HAP-1 (cell line): ENCODE results near the gene TUBA3D.
"Not testable (repeated sequence)": the region's sequence is repeated elsewhere in the genome, so short reads cannot be mapped to it uniquely, and the experiment has no call there.

Source experiments
- DNase-seq, 2 experiments: peaks; one replicate each; pipeline ENCODE4 v3.0.0-alpha.2; 2016 to 2020; ENCODE audit warnings: low spot score in 2 of 2
- H3K27me3 ChIP-seq: fragments of 250-450 bp; sonication (Bioruptor Pico); 2 replicates; pipeline ENCODE4 v1.5.1; 2020; ENCODE audit warnings: low read depth, mild to moderate bottlenecking, moderate library complexity
- H3K36me3 ChIP-seq: fragments of 250-450 bp; sonication (Bioruptor Pico); replicated peaks from 2 replicates; pipeline ENCODE4 v1.5.1; 2020; ENCODE audit warnings: mild to moderate bottlenecking
- H3K4me1 ChIP-seq: fragments of 250-450 bp; sonication (Bioruptor Pico); 2 replicates; pipeline ENCODE4 v1.5.1; 2020; ENCODE audit warnings: mild to moderate bottlenecking
- H3K4me3 ChIP-seq: fragments of 250-450 bp; sonication (Bioruptor Pico); 2 replicates; pipeline ENCODE4 v1.5.1; 2020; ENCODE audit warnings: mild to moderate bottlenecking, moderate library complexity
- H3K9me3 ChIP-seq: fragments of 250-450 bp; sonication (Bioruptor Pico); 2 replicates; pipeline ENCODE4 v1.5.1; 2020; ENCODE audit warnings: mild to moderate bottlenecking, moderate library complexity
- in situ Hi-C: fragments of 300-500 bp; cut with MboI; formaldehyde crosslinking; loops from 3 replicates; pipeline ENCODE4 v1.14.3; 2020; ENCODE audit warnings: low sequenced_read_pairs, inconsistent platforms, mixed read lengths

Gene TUBA3D

GRCh38 chr2:131514408-131515166, 38.7 kb downstream of the TUBA3D start:
- not testable (repeated sequence) for H3K4me1 ChIP-seq, H3K36me3 ChIP-seq, H3K27me3 ChIP-seq, H3K9me3 ChIP-seq, H3K4me3 ChIP-seq, DNase-seq
- in situ Hi-C loops, result loop anchor here (25.0 kb wide), 1 partner anchor 377 kb away; no protein-coding TSS in a partner anchor

GRCh38 chr2:131515235-131515634, 39.3 kb downstream of the TUBA3D start:
- H3K4me1 ChIP-seq, DNase-seq, H3K27me3 ChIP-seq, H3K36me3 ChIP-seq, H3K9me3 ChIP-seq, H3K4me3 ChIP-seq: not testable (repeated sequence)
- in situ Hi-C loops, result loop anchor here (25.0 kb wide), 1 partner anchor 378 kb away; no protein-coding TSS in a partner anchor

- H3K27me3 ChIP-seq, result no peaks in the 10 kb centered on the region
- no peak overlapping the region for H3K4me3 ChIP-seq
- in situ Hi-C loops, result loop anchor here (25.0 kb wide), 1 partner anchor 379 kb away; no protein-coding TSS in a partner anchor
- no peaks in the 10 kb centered on the region for H3K9me3 ChIP-seq
- no peaks in the 10 kb centered on the region for H3K4me1 ChIP-seq
- no peaks in the 10 kb centered on the region for H3K36me3 ChIP-seq
- no peak for DNase-seq
Observed at GRCh38 chr2:131516011-131516410, 40.1 kb downstream of the TUBA3D start.

- in situ Hi-C loops, result loop anchor here (25.0 kb wide), 1 partner anchor 379 kb away; no protein-coding TSS in a partner anchor
- DNase-seq, result peak in 1 of 2 experiments; percentile 36
- H3K27me3 ChIP-seq, H3K9me3 ChIP-seq, H3K4me3 ChIP-seq, H3K4me1 ChIP-seq, H3K36me3 ChIP-seq: not testable (repeated sequence)
Observed at GRCh38 chr2:131516621-131517020, 40.7 kb downstream of the TUBA3D start.

- in situ Hi-C loops, result loop anchor here (25.0 kb wide), 1 partner anchor 380 kb away; no protein-coding TSS in a partner anchor
Observed at GRCh38 chr2:131517106-131517831, 41.4 kb downstream of the TUBA3D start.

GRCh38 chr2:131517856-131518255, 41.9 kb downstream of the TUBA3D start:
- H3K36me3 ChIP-seq, result not testable (repeated sequence)
- in situ Hi-C loops, result loop anchor here (25.0 kb wide), 1 partner anchor 381 kb away; no protein-coding TSS in a partner anchor

More at GRCh38 chr2:131517106-131517831, 41.4 kb downstream of the TUBA3D start:
- Histone ChIP-seq H3K4me1 (no peaks in the 10 kb centered on the region), H3K36me3 (no peaks in the 10 kb centered on the region), H3K4me3 (no peak overlapping the region), H3K27me3 (no peaks in the 10 kb centered on the region), H3K9me3 (no peaks in the 10 kb centered on the region)
- DNase-seq, result no peak

GRCh38 chr2:131518531-131518930, 42.6 kb downstream of the TUBA3D start:
- H3K9me3 ChIP-seq, DNase-seq, H3K36me3 ChIP-seq, H3K4me1 ChIP-seq, H3K4me3 ChIP-seq, H3K27me3 ChIP-seq: not testable (repeated sequence)
- in situ Hi-C loops, result loop anchor here (25.0 kb wide), 1 partner anchor 381 kb away; no protein-coding TSS in a partner anchor

More at GRCh38 chr2:131517856-131518255, 41.9 kb downstream of the TUBA3D start:
- H3K9me3 ChIP-seq, H3K4me1 ChIP-seq, DNase-seq, H3K4me3 ChIP-seq, H3K27me3 ChIP-seq: not testable (repeated sequence)

- Histone ChIP-seq H3K36me3 (no peaks in the 10 kb centered on the region), H3K9me3 (no peaks in the 10 kb centered on the region), H3K4me3 (no peak overlapping the region), H3K4me1 (no peaks in the 10 kb centered on the region), H3K27me3 (no peaks in the 10 kb centered on the region)
- DNase-seq, result no peak
- in situ Hi-C loops, result loop anchor here (25.0 kb wide), 1 partner anchor 382 kb away; no protein-coding TSS in a partner anchor
Observed at GRCh38 chr2:131519466-131519865, 43.5 kb downstream of the TUBA3D start.

GRCh38 chr2:131519871-131520470, 44.1 kb downstream of the TUBA3D start:
- in situ Hi-C loops, result loop anchor here (25.0 kb wide), 1 partner anchor 383 kb away; no protein-coding TSS in a partner anchor
- not testable (repeated sequence) for H3K36me3 ChIP-seq, DNase-seq, H3K27me3 ChIP-seq, H3K4me1 ChIP-seq, H3K4me3 ChIP-seq, H3K9me3 ChIP-seq

- H3K4me3 ChIP-seq, result no peak overlapping the region
- no peaks in the 10 kb centered on the region for H3K36me3 ChIP-seq
- no peaks in the 10 kb centered on the region for H3K9me3 ChIP-seq
- in situ Hi-C loops, result loop anchor here (25.0 kb wide), 1 partner anchor 383 kb away; no protein-coding TSS in a partner anchor
- no peaks in the 10 kb centered on the region for H3K27me3 ChIP-seq
- DNase-seq, result no peak
- H3K4me1 ChIP-seq, result no peaks in the 10 kb centered on the region
Observed at GRCh38 chr2:131520526-131520925, 44.6 kb downstream of the TUBA3D start.

GRCh38 chr2:131521524-131521923, 45.6 kb downstream of the TUBA3D start:
- not testable (repeated sequence) for H3K4me1 ChIP-seq, H3K9me3 ChIP-seq, H3K27me3 ChIP-seq, H3K4me3 ChIP-seq, DNase-seq, H3K36me3 ChIP-seq
- in situ Hi-C loops, result loop anchor here (25.0 kb wide), 1 partner anchor 384 kb away; no protein-coding TSS in a partner anchor

GRCh38 chr2:131521961-131522781, 46.3 kb downstream of the TUBA3D start:
- no peak for DNase-seq
- in situ Hi-C loops, result loop anchor here (25.0 kb wide), 1 partner anchor 385 kb away; no protein-coding TSS in a partner anchor
- H3K4me1 ChIP-seq, result no peaks in the 10 kb centered on the region; the same call in 1 of the 2 replicates

GRCh38 chr2:131525256-131525655, 49.3 kb downstream of the TUBA3D start:
- DNase-seq, H3K9me3 ChIP-seq, H3K27me3 ChIP-seq, H3K4me3 ChIP-seq, in situ Hi-C loops, H3K36me3 ChIP-seq, H3K4me1 ChIP-seq: not testable (repeated sequence)

More at GRCh38 chr2:131521961-131522781, 46.3 kb downstream of the TUBA3D start:
- Histone ChIP-seq H3K36me3 (no peaks in the 10 kb centered on the region), H3K9me3 (no peaks in the 10 kb centered on the region), H3K4me3 (no peak overlapping the region), H3K27me3 (no peaks in the 10 kb centered on the region)
